Gastrocnemius medialis (tissue), 4 donors: ENCODE measurements around the gene IFITM10. TPM values are rescaled to one million over a fixed set of nuclear protein-coding genes. Genes with fewer than 3 reads are reported as not detected.
A peak's percentile ranks its signal among the peaks of the same experiment; 100 is the strongest.

Experiments used
- ATAC-seq, 2 donors: fragments of 150-250 bp; one replicate each; pipeline ENCODE4 v1.9.1; 2016
- DNase-seq, 2 donors: peaks; one replicate each; pipeline ENCODE4 v3.0.0-alpha.2; 2019
- H3K27ac ChIP-seq, 4 donors: fragments of 200-600 bp; sonication (generic); 1 replicate in 1 of 4; 2 replicates in 3 of 4; pipeline ENCODE4 v1.5.1; 2016 to 2018; ENCODE audit warnings: mild to moderate bottlenecking in 2 of 4, moderate library complexity in 1 of 4
- H3K27me3 ChIP-seq, 3 donors: fragments of 200-600 bp; sonication (generic) in 2 of 3; 1 replicate in 1 of 3; 2 replicates in 2 of 3; pipeline versions ENCODE4 v1.5.1 to v1.6.0; 2016 to 2019; ENCODE audit warnings: mild to moderate bottlenecking in 1 of 3, moderate library complexity in 1 of 3
- H3K36me3 ChIP-seq, 2 donors: fragments of 200-600 bp; sonication (generic) in 1 of 2; one replicate each; pipeline ENCODE4 v1.5.1; 2017 to 2018
- H3K4me1 ChIP-seq, 2 donors: fragments of 200-600 bp; sonication (generic) in 1 of 2; one replicate each; pipeline ENCODE4 v1.5.1; 2016 to 2017; ENCODE audit warnings: mild to moderate bottlenecking in 2 of 2
- H3K4me3 ChIP-seq, 4 donors: fragments of 200-600 bp; sonication (generic) in 3 of 4; 1 replicate in 1 of 4; 2 replicates in 3 of 4; pipeline ENCODE4 v1.5.1; 2016 to 2019; ENCODE audit warnings: mild to moderate bottlenecking in 2 of 4
- H3K9me3 ChIP-seq, 3 donors: fragments of 200-600 bp; sonication (generic) in 2 of 3; 1 replicate in 1 of 3; 2 replicates in 2 of 3; pipeline ENCODE4 v1.5.1; 2016 to 2019
- POLR2A ChIP-seq, 2 donors: fragments of 450-650 bp; IDR thresholded peaks; one replicate each; pipeline ENCODE4 v1.6.1; 2017; ENCODE audit warnings: antibody characterized with exemption in 2 of 2, mild to moderate bottlenecking in 2 of 2, moderate library complexity in 2 of 2
- in situ Hi-C, 4 donors: fragments of 200-750 bp; cut with MboI; loops; one replicate each; pipeline versions ENCODE4 v1.15.0 to v1.8.0; 2017; ENCODE audit warnings: low sequenced_read_pairs in 4 of 4
- intact Hi-C: fragments of 100-400 bp; cut with DNase I; formaldehyde crosslinking; loops from one replicate; pipeline ENCODE4 v1.15.1; 2023; ENCODE audit warnings: low total_unique reads
- total RNA-seq, 4 donors: library from RNA; depleted of rRNA; stranded (reverse); fragments of >200 nt; gene quantifications; one replicate each; pipeline versions ENCODE4 v1.1.0 to v1.2.3, GENCODE V29; 2016
- TF ChIP-seq, protein P1 (sequence below), 5 experiments: fragments of 450-650 bp in 3 of 5; fragments of 200-600 bp in 2 of 5; sonication (generic) in 2 of 5; IDR thresholded peaks in 4 of 5; conservative IDR thresholded peaks in 1 of 5; 1 replicate in 4 of 5; 2 replicates in 1 of 5; pipeline ENCODE4 v1.5.1; 2016 to 2019; ENCODE audit warnings: antibody characterized with exemption in 5 of 5, mild to moderate bottlenecking in 3 of 5, moderate library complexity in 3 of 5

The IFITM10 gene
- total RNA-seq, 4 donors from 2014 or later = 1.1 to 7.2 (median 4.9) TPM

DNA sequence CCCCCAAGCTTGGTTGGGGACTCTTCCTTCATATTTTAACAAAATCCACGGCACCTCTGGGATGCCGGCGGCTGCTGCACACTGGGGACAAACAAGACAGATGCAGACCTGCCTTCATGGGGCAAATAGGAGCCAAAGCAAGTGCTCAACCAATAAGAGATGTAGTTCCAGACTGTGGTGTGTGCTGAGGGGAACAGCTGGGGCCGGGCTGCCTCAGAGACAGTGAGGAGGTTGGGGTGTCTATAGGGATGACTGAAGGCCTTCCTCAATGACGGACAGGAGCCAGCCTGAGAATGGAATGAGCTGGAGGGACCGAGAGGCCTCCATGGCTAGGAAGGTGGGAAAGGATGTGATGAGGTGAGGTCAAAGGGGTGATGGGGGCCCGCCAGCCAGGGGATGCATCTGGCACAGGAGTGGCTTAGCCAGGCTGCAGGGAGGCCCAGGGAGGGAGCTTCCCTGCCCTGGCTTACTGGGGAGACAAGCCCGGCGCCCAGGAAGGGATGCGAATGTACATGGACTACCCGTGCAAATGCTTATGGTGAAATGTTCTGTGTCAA is 23.7 kb upstream of the IFITM10 start:
- H3K27me3 ChIP-seq = no peaks in the 10 kb centered on the region
- ATAC-seq (no peak), DNase-seq (no peak)
- H3K36me3 ChIP-seq = no peaks in the 10 kb centered on the region
- H3K4me1 ChIP-seq = peaks cover 3 to 5% of the 10 kb centered on the region in 2 donors
- no peaks in the 10 kb centered on the region for H3K9me3 ChIP-seq
- intact Hi-C loops (no loop called here), in situ Hi-C loops (no loop called here)
- H3K27ac ChIP-seq = no peak overlapping the region
- no peak overlapping the region for H3K4me3 ChIP-seq
- TF ChIP-seq, protein P1, sequence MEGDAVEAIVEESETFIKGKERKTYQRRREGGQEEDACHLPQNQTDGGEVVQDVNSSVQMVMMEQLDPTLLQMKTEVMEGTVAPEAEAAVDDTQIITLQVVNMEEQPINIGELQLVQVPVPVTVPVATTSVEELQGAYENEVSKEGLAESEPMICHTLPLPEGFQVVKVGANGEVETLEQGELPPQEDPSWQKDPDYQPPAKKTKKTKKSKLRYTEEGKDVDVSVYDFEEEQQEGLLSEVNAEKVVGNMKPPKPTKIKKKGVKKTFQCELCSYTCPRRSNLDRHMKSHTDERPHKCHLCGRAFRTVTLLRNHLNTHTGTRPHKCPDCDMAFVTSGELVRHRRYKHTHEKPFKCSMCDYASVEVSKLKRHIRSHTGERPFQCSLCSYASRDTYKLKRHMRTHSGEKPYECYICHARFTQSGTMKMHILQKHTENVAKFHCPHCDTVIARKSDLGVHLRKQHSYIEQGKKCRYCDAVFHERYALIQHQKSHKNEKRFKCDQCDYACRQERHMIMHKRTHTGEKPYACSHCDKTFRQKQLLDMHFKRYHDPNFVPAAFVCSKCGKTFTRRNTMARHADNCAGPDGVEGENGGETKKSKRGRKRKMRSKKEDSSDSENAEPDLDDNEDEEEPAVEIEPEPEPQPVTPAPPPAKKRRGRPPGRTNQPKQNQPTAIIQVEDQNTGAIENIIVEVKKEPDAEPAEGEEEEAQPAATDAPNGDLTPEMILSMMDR (IDR thresholded peaks at IDR 0.05 in 4 of 5, conservative IDR thresholded peaks at IDR 0.05 in 1 of 5) = no peak
- TF ChIP-seq POLR2A (IDR thresholded peaks at IDR 0.05) = no peak

DNA sequence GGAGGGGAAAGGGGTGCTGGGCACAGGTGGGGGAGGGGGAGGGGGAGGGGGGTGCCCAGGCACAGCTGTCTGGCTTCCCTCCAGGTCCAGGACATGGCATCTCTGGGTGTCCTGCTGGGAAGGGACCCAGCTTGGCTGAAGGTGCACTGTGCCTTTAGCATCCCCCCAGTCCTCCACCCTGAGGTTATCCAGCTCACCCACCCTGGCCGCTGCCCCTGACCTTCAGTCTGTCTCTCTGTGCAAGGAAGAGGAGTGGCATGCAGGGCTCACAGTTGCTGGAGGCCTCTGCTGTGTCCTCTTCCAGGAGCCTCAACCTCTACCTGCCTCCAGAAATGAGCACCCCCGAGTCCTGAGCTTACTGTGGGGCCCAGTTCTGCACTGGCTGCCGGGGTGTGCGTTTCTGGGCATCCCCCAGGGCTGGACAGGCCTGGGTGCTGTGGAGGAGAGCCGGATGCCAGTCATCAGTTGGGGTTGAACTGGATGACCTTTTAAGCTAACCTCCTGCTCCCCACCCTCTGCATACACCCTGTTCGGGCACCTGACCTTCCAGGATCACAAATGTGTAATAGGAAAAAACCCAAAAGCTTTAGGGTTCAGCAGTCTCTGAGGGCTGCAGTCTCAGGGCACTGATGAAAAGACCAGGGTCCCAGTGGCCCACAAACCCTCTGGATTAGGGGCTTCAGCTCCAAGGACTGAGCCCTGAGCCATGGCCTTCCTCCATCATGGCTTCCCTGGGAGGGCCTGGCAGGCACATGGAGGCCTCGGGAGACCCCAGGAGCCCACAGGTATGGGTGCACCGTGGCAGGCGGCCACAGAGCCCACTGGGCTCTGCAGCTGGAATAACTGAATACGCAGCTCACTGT is 23.0 kb upstream of the IFITM10 start:
- Histone ChIP-seq H3K4me3 (no peak overlapping the region), H3K36me3 (no peaks in the 10 kb centered on the region), H3K4me1 (peaks cover 3 to 5% of the 10 kb centered on the region in 2 donors), H3K9me3 (no peaks in the 10 kb centered on the region), H3K27ac (no peak overlapping the region), H3K27me3 (no peaks in the 10 kb centered on the region)
- intact Hi-C loops = no loop called here
- DNase-seq (peak in 1 of 2 donors; percentile 13), ATAC-seq (no peak)
- in situ Hi-C loops = no loop called here
- TF ChIP-seq, protein P1 (IDR thresholded peaks at IDR 0.05 in 4 of 5, conservative IDR thresholded peaks at IDR 0.05 in 1 of 5) = no peak
- TF ChIP-seq POLR2A (IDR thresholded peaks at IDR 0.05) = no peak

DNA sequence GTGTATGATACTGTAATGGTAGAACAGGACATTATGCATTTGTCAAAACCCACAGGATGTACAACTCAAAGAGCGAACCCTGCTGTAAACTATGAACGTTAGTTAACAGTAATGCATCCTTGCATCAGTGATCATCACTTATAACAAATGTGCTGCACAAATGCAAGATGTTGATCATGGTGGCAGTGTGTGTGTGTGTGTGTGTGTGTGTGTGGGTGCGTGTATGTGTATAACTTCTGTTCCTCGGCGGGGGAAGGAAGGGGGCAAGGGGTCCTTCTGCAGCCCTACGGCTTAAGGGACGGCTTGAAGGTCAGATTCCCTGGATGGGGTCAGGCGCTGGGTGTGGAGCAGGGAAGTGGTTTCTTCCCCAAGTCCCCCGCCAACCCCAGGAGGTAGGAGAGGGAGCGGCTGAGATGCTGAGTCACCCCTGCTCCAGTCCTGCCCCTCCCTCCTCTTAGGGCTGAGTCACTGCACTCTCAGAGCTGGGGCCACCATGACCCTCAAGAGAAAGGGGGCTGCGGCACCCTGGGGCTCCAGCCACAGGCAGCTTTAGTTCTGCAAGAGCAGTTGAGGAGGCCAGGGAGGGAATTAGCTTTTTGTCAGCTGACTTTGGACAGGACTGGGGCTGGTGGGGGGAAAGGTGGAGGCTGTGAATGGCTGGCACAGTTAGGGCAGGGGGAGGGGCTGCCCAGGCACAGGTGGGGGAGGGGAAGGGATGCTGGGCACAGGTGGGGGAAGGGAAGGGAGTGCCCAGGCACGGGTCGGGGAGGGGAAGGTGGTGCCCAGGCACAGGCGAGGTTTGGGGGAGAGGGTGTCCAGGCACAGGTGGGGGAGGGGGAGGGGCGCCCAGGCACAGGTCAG is 22.1 kb upstream of the IFITM10 start:
- Histone ChIP-seq H3K4me1 (peaks cover 3 to 5% of the 10 kb centered on the region in 2 donors), H3K36me3 (no peaks in the 10 kb centered on the region), H3K27ac (no peak overlapping the region), H3K9me3 (no peaks in the 10 kb centered on the region), H3K27me3 (no peaks in the 10 kb centered on the region), H3K4me3 (no peak overlapping the region)
- TF ChIP-seq, protein P1 (IDR thresholded peaks at IDR 0.05 in 4 of 5, conservative IDR thresholded peaks at IDR 0.05 in 1 of 5) = no peak
- TF ChIP-seq POLR2A (IDR thresholded peaks at IDR 0.05) = no peak
- intact Hi-C loops = no loop called here
- in situ Hi-C loops = no loop called here
- ATAC-seq (peak; percentile 77), DNase-seq (peak in 1 of 2 donors; percentile 56)

DNA sequence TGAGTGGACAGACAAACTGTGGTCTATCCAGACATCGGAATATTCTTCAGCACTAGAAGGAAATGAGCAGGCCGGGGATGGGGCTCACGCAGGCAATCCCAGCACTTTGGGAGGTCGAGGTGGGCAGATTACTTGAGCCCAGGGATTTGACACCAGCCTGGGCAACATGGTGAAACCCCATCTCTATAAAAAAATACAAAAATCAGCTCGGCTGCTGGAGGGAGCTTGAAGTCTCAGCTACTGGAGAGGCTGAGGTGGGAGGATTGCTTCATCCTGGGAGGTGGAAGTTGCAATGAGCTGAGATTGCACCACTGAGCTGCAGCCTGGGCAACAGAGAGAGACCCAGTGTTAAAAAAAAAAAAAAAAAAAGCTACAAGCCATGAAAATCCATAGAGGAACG is 21.3 kb upstream of the IFITM10 start:
- Histone ChIP-seq H3K9me3 (no peaks in the 10 kb centered on the region), H3K27me3 (no peaks in the 10 kb centered on the region), H3K4me1 (peaks cover 3 to 5% of the 10 kb centered on the region in 2 donors), H3K36me3 (no peaks in the 10 kb centered on the region), H3K27ac (no peak overlapping the region), H3K4me3 (no peak overlapping the region)
- no peak for TF ChIP-seq POLR2A (IDR thresholded peaks at IDR 0.05)
- TF ChIP-seq, protein P1 (IDR thresholded peaks at IDR 0.05 in 4 of 5, conservative IDR thresholded peaks at IDR 0.05 in 1 of 5) = no peak
- DNase-seq (peak in 1 of 2 donors; percentile 36), ATAC-seq (peak in 1 of 2 donors; percentile 34)
- intact Hi-C loops (no loop called here), in situ Hi-C loops (no loop called here)
